ENCODE data around the gene USP32. TPM values are rescaled to one million over a fixed set of nuclear protein-coding genes. Genes with fewer than 3 reads are reported as not detected.
"Not testable (repeated sequence)": the region's sequence is repeated elsewhere in the genome, so short reads cannot be mapped to it uniquely, and the experiment has no call there.

Gene USP32
- total and polyA plus RNA-seq, 8 donors, result 7.7 to 25.5 (median 15.8) TPM

- Histone ChIP-seq H3K36me3 (no peaks in the 10 kb centered on the region), H3K9me3 (no peaks in the 10 kb centered on the region), H3K27ac (no peak overlapping the region), H3K4me1 (peaks cover 0 to 10% (median 0%) of the 10 kb centered on the region in 3 donors), H3K4me3 (no peak overlapping the region), H3K27me3 (no peaks in the 10 kb centered on the region)
- DNase-seq, result no peak
- ATAC-seq, result no peak
- WGBS, 2 donors, result 96% methylated on average over 5 of the region's 5 CpGs
- no peak for FAIRE-seq
- TF ChIP-seq CTCF (IDR thresholded peaks at IDR 0.05), result no peak
- intact Hi-C loops (cut with DNase I), result no loop called here
These were observed 73.1 kb downstream of the USP32 start for GRCh38 chr17:60318830-60319229.

GRCh38 chr17:60318326-60318725 is 73.6 kb downstream of the USP32 start:
- peaks cover 0 to 10% (median 0%) of the 10 kb centered on the region in 3 donors for H3K4me1 ChIP-seq
- H3K9me3 ChIP-seq, result no peaks in the 10 kb centered on the region
- H3K27me3 ChIP-seq, result no peaks in the 10 kb centered on the region
- intact Hi-C loops (cut with DNase I), result no loop called here
- ATAC-seq, result no peak
- H3K36me3 ChIP-seq, result no peaks in the 10 kb centered on the region
- no peak overlapping the region for H3K4me3 ChIP-seq
- no peak for TF ChIP-seq CTCF (IDR thresholded peaks at IDR 0.05)
- no peak for FAIRE-seq
- DNase-seq, result no peak
- H3K27ac ChIP-seq, result no peak overlapping the region

DNA sequence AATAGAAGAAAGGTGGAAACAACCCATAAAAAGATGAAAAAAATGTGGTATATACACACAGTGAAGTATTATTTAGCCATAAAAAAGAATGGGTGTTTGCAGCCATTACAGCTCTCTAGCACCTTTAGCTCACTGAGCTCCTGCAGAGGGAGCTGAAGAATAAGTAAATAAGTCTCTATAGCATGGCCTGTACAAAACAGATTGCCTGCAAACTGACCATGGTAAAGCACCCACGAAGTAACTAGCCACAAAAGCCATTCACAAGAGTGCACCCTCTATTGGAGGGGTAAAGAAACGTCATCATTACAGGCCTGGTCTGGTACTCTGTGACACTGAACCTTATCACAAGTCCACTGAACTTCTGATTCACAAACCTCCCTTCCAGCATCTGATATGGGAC is 76.3 kb downstream of the USP32 start:
- Histone ChIP-seq H3K4me3 (no peak overlapping the region), H3K27ac (no peak overlapping the region), H3K9me3 (no peaks in the 10 kb centered on the region), H3K27me3 (no peaks in the 10 kb centered on the region), H3K4me1 (peaks cover 0 to 4% (median 0%) of the 10 kb centered on the region in 3 donors), H3K36me3 (no peaks in the 10 kb centered on the region)
- FAIRE-seq (no peak), DNase-seq (no peak), ATAC-seq (no peak)
- no peak for TF ChIP-seq CTCF (IDR thresholded peaks at IDR 0.05)
- intact Hi-C loops (cut with DNase I), result no loop called here
- WGBS, 2 donors, result 79 to 80% methylated on average over 2 of the region's 2 CpGs

DNA sequence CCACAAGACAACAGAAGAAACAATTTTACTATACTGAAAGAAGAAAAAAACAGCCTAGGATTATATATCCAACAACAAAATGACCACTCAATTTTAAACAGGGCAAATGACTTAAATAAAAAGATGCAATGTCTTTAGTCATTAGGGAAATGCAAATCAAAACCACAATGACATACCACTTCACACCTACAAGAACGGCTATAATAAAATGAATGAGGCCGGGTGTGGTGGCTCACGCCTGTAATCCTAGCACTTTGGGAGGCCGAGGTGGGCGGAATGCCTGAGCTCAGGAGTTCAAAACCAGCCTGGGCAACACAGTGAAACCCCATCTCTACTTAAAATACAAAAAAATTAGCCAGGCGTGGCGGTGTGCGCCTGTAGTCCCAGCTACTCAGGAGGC is 77.0 kb downstream of the USP32 start:
- H3K27ac ChIP-seq; H3K4me1 ChIP-seq; DNase-seq; H3K36me3 ChIP-seq; FAIRE-seq; ATAC-seq; H3K4me3 ChIP-seq; H3K9me3 ChIP-seq; H3K27me3 ChIP-seq; intact Hi-C loops (cut with DNase I): not testable (repeated sequence)
- WGBS, 2 donors, result 95 to 97% methylated on average over 8 of the region's 8 CpGs

DNA sequence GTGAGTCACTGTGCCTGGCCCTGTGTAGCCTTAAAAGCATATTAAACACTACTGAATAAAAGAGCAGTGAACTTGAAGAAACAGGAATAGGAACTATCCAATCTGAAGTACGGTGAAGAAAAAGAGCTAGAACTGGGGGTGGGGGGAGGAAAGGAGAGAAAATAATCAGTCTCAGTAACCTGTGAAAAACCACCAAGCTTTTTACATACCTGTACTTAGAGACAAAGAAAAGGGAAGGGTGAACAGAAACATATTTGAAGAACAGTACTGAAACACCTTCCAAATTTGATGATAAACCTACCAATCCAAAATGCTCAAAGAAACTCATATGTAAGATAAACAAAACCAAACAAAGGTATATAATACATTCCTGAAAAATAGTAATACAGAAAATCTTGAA is 77.5 kb downstream of the USP32 start:
- no peak overlapping the region for H3K4me3 ChIP-seq
- WGBS, 2 donors, result 94 to 95% methylated on average over 1 of the region's 1 CpG
- DNase-seq, result no peak
- no peak for TF ChIP-seq CTCF (IDR thresholded peaks at IDR 0.05)
- no peak for ATAC-seq
- H3K4me1 ChIP-seq, result peaks cover 0 to 4% (median 0%) of the 10 kb centered on the region in 3 donors
- intact Hi-C loops (cut with DNase I), result no loop called here
- H3K36me3 ChIP-seq, result no peaks in the 10 kb centered on the region
- no peaks in the 10 kb centered on the region for H3K27me3 ChIP-seq
- no peak overlapping the region for H3K27ac ChIP-seq
- no peak for FAIRE-seq
- H3K9me3 ChIP-seq, result no peaks in the 10 kb centered on the region

DNA sequence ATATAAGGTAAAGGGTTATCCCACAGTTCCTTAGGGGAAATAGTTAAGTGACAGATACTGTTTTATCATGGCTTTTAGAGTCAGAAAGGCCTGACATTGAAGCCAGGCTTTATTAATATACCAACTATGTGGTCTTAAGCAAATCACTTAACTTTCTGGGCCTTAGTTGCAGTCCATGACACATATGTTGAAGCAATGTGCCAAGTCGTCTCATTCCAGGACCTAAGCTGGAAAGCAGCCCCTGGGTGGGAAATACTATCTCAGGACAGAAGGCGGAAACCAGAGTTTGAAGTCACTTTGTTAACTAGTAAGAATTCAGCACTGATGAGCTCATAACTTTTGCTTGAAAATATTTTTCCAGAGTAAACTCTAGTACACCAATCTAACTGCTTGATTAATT is 80.0 kb downstream of the USP32 start:
- ATAC-seq (no peak), FAIRE-seq (no peak), DNase-seq (no peak)
- Histone ChIP-seq H3K4me3 (no peak overlapping the region), H3K36me3 (no peaks in the 10 kb centered on the region), H3K9me3 (no peaks in the 10 kb centered on the region), H3K4me1 (peaks cover 0 to 4% (median 0%) of the 10 kb centered on the region in 3 donors), H3K27ac (no peak overlapping the region), H3K27me3 (no peaks in the 10 kb centered on the region)
- TF ChIP-seq CTCF (IDR thresholded peaks at IDR 0.05), result no peak
- intact Hi-C loops (cut with DNase I), result no loop called here
- 83 to 90% methylated on average over 2 of the region's 2 CpGs for WGBS, 2 donors
